HCT116 (cell line): ENCODE results near the gene TRIM9. TPM values are rescaled to one million over a fixed set of nuclear protein-coding genes. Genes with fewer than 3 reads are reported as not detected.

Experiments
- ATAC-seq: fragments of 200-7000 bp; cut with Tn5 transposase; 2 replicates; pipeline ENCODE4 v1.9.1; 2020; ENCODE audit warnings: mild to moderate bottlenecking, moderate library complexity
- BruUV-seq: library from RNA; stranded (reverse); fragments of 400-500 nt; replicated peaks from 2 replicates; lab custom pipeline; 2021; lab: Mats Ljungman, UMichigan
- CTCF ChIA-PET: fragments of 300-600 bp; sonication (Branson Sonifier 250); formaldehyde crosslinking; loops from one replicate; lab custom pipeline; 2021; ENCODE audit warnings: antibody characterized with exemption; lab: Charles Lee
- POLR2A ChIA-PET: fragments of 300-600, 350-600 bp; sonication (Branson Sonifier 250); formaldehyde crosslinking; loops from one replicate; lab custom pipeline; 2021; ENCODE audit warnings: antibody characterized with exemption; lab: Charles Lee
- RAD21 ChIA-PET, 2 experiments: fragments of 300-600 bp; sonication (Branson Sonifier 250); formaldehyde crosslinking; loops; one replicate each; lab custom pipeline; 2023; ENCODE audit warnings: low total read pairs in 2 of 2; ENCODE audit not compliant: uncharacterized antibody in 2 of 2, unreplicated experiment in 2 of 2, low non-redundant PET in 1 of 2; lab: Charles Lee
- DNase-seq: peaks from one replicate; pipeline ENCODE4 v3.0.0-alpha.2; 2010; ENCODE audit warnings: low read depth, low spot score
- H2AFZ ChIP-seq: fragments of 200-600 bp; shearing (Covaris generic), sonication (generic); 2 replicates; pipeline ENCODE4 v1.6.1; 2017; ENCODE audit warnings: low read depth, mixed run types, mixed read lengths, antibody characterized with exemption, low read length; ENCODE audit not compliant: poor library complexity, severe bottlenecking
- H3K27ac ChIP-seq: 2 replicates; pipeline ENCODE4 v1.5.1; 2012; ENCODE audit warnings: low read depth, low read length
- H3K27me3 ChIP-seq: fragments of 200-600 bp; sonication (generic); 2 replicates; pipeline ENCODE4 v1.6.1; 2016; ENCODE audit warnings: mixed run types, low read length, mixed read lengths; ENCODE audit not compliant: insufficient read depth
- H3K36me3 ChIP-seq, 2 experiments: fragments of 200-500 bp in 1 of 2; fragments of 200-600 bp in 1 of 2; sonication (Bioruptor generic) in 1 of 2; sonication (generic) in 1 of 2; 2 replicates each; pipeline versions ENCODE4 v1.5.1 to v1.6.1; 2014 to 2016; ENCODE audit warnings: low read length in 2 of 2, inconsistent platforms in 1 of 2, mixed read lengths in 1 of 2, mixed run types in 1 of 2; ENCODE audit not compliant: insufficient read depth in 2 of 2, control insufficient read depth in 1 of 2
- H3K4me1 ChIP-seq, 2 experiments: fragments of 200-600 bp in 1 of 2; sonication (generic) in 1 of 2; 2 replicates each; pipeline versions ENCODE4 v1.5.1 to v1.6.1; 2012 to 2017; ENCODE audit warnings: low read length in 2 of 2, inconsistent platforms in 1 of 2, mild to moderate bottlenecking in 1 of 2, mixed read lengths in 1 of 2, mixed run types in 1 of 2, moderate library complexity in 1 of 2; ENCODE audit not compliant: insufficient read depth in 2 of 2, control insufficient read depth in 1 of 2
- H3K4me2 ChIP-seq: fragments of 200-600 bp; sonication (generic); 2 replicates; pipeline ENCODE4 v1.6.1; 2017; ENCODE audit warnings: mixed run types, low read length, mixed read lengths
- H3K4me3 ChIP-seq, 2 experiments: fragments of 200-600 bp in 1 of 2; sonication (generic) in 1 of 2; replicated peaks in 1 of 2; 2 replicates each; pipeline ENCODE4 v1.5.1; 2011 to 2016; ENCODE audit warnings: low read length in 2 of 2, control low read depth in 1 of 2, low read depth in 1 of 2, mild to moderate bottlenecking in 1 of 2, mixed read lengths in 1 of 2, mixed run types in 1 of 2
- H3K79me2 ChIP-seq: fragments of 200-600 bp; sonication (generic); 2 replicates; pipeline ENCODE4 v1.6.1; 2017; ENCODE audit warnings: mild to moderate bottlenecking, mixed run types, low read length, moderate library complexity, mixed read lengths; ENCODE audit not compliant: insufficient read depth
- H3K9ac ChIP-seq: fragments of 200-600 bp; sonication (generic); 2 replicates; pipeline ENCODE4 v1.6.1; 2016; ENCODE audit warnings: low read length, mixed read lengths
- H3K9me2 ChIP-seq: fragments of 200-600 bp; sonication (generic), shearing (Covaris generic); 2 replicates; pipeline ENCODE4 v1.6.1; 2017; ENCODE audit warnings: mixed run types, mild to moderate bottlenecking, moderate library complexity; ENCODE audit not compliant: insufficient read depth
- H3K9me3 ChIP-seq, 2 experiments: fragments of 200-500 bp in 1 of 2; fragments of 200-600 bp in 1 of 2; sonication (Bioruptor generic) in 1 of 2; sonication (generic) in 1 of 2; 2 replicates each; pipeline ENCODE4 v1.6.1; 2014 to 2017; ENCODE audit warnings: low read length in 2 of 2, mixed read lengths in 2 of 2, inconsistent platforms in 1 of 2, low read depth in 1 of 2, mild to moderate bottlenecking in 1 of 2, mixed run types in 1 of 2, moderate library complexity in 1 of 2; ENCODE audit not compliant: control insufficient read depth in 1 of 2, insufficient read depth in 1 of 2
- H4K20me1 ChIP-seq: fragments of 200-600 bp; sonication (generic), shearing (Covaris generic); 2 replicates; pipeline ENCODE4 v1.6.1; 2017; ENCODE audit warnings: mixed run types, mild to moderate bottlenecking, moderate library complexity; ENCODE audit not compliant: insufficient read depth
- ATF3 ChIP-seq: IDR thresholded peaks from 2 replicates; pipeline ENCODE4 v1.6.1; 2012
- CBX3 ChIP-seq: IDR thresholded peaks from 2 replicates; pipeline ENCODE4 v1.6.1; 2012; ENCODE audit warnings: low read depth
- CEBPB ChIP-seq: IDR thresholded peaks from 2 replicates; pipeline ENCODE4 v1.6.1; 2012; ENCODE audit warnings: low read depth
- CTCF ChIP-seq, 3 experiments: fragments of 200-600 bp in 1 of 3; sonication (generic) in 1 of 3; IDR thresholded peaks in 2 of 3; conservative IDR thresholded peaks in 1 of 3; 2 replicates each; pipeline ENCODE4 v1.5.1; 2012 to 2017; ENCODE audit warnings: low read depth in 2 of 3, low read length in 2 of 3, antibody characterized with exemption in 1 of 3, borderline replicate concordance in 1 of 3, control low read depth in 1 of 3, mild to moderate bottlenecking in 1 of 3, mixed read lengths in 1 of 3, mixed run types in 1 of 3, moderate library complexity in 1 of 3; ENCODE audit not compliant: insufficient read depth in 1 of 3
- EGR1 ChIP-seq: IDR thresholded peaks from 2 replicates; pipeline ENCODE4 v1.6.1; 2012; ENCODE audit warnings: low read depth
- ELF1 ChIP-seq: IDR thresholded peaks from 2 replicates; pipeline ENCODE4 v1.6.1; 2012; ENCODE audit warnings: low read depth, borderline replicate concordance
- EZH2phosphoT487 ChIP-seq: fragments of 200-600 bp; IDR thresholded peaks from 2 replicates; pipeline ENCODE4 v1.6.1; 2018; ENCODE audit warnings: antibody characterized with exemption, borderline replicate concordance
- FOSL1 ChIP-seq: IDR thresholded peaks from 2 replicates; pipeline ENCODE4 v1.6.1; 2012; ENCODE audit warnings: low read depth
- MAX ChIP-seq: IDR thresholded peaks from 2 replicates; pipeline ENCODE4 v1.6.1; 2012
- POLR2A ChIP-seq: IDR thresholded peaks from 2 replicates; pipeline ENCODE4 v1.7.0; 2011; ENCODE audit warnings: borderline replicate concordance; ENCODE audit not compliant: insufficient read depth, insufficient read length; ENCODE audit errors: extremely low read depth
- POLR2AphosphoS5 ChIP-seq: IDR thresholded peaks from 2 replicates; pipeline ENCODE4 v1.6.1; 2011; ENCODE audit warnings: mild to moderate bottlenecking, low read depth, low read length, moderate library complexity
- SIN3A ChIP-seq: IDR thresholded peaks from 2 replicates; pipeline ENCODE4 v1.6.1; 2012; ENCODE audit warnings: low read depth
- SP1 ChIP-seq: IDR thresholded peaks from 2 replicates; pipeline ENCODE4 v1.6.1; 2012; ENCODE audit warnings: low read depth
- TCF7L2 ChIP-seq: IDR thresholded peaks from 2 replicates; pipeline ENCODE4 v1.7.0; 2011; ENCODE audit warnings: borderline replicate concordance, inconsistent platforms; ENCODE audit not compliant: insufficient read depth, insufficient read length; ENCODE audit errors: extremely low read depth
- YY1 ChIP-seq: IDR thresholded peaks from 2 replicates; pipeline ENCODE4 v1.6.1; 2011; ENCODE audit warnings: low read length, low read depth, moderate library complexity, mild to moderate bottlenecking; ENCODE audit not compliant: insufficient replicate concordance; ENCODE audit errors: extremely low read depth
- ZBTB33 ChIP-seq: IDR thresholded peaks from 2 replicates; pipeline ENCODE4 v1.6.1; 2011; ENCODE audit warnings: mild to moderate bottlenecking, low read length, moderate library complexity; ENCODE audit not compliant: insufficient replicate concordance; ENCODE audit errors: extremely low read depth
- ZFX ChIP-seq: fragments of 450-650 bp; IDR thresholded peaks from 2 replicates; pipeline ENCODE4 v1.6.1; 2017
- ZNF274 ChIP-seq: fragments of 200-500 bp; sonication (Bioruptor generic); IDR thresholded peaks from 2 replicates; pipeline ENCODE4 v1.6.1; 2014; ENCODE audit warnings: mild to moderate bottlenecking, low read depth, low read length, inconsistent platforms
- intact Hi-C: fragments of 100-400 bp; cut with micrococcal nuclease; formaldehyde crosslinking; loops from 2 replicates; pipeline ENCODE4 v1.10.0; 2022
- total RNA-seq: library from RNA; stranded (reverse); gene quantifications from one replicate; pipeline ENCODE4 v1.2.1, GENCODE V29; 2021; ENCODE audit not compliant: unreplicated experiment

Gene TRIM9
- total RNA-seq, 1 experiment from 2014 or later, result 4.6 TPM

GRCh38 chr14:51089278-51089677 is 5.6 kb downstream of the TRIM9 start (continued):
- TF ChIP-seq ZBTB33, result no peak
- no peak for TF ChIP-seq ZFX
- no peak for TF ChIP-seq SIN3A
- TF ChIP-seq EGR1, result no peak
- TF ChIP-seq ELF1, result no peak
- TF ChIP-seq FOSL1, result no peak
- TF ChIP-seq POLR2A, result no peak
- no peak for TF ChIP-seq CEBPB
- TF ChIP-seq, all 23 proteins: peak for 0

- H3K9ac ChIP-seq, result no peak overlapping the region
- ChIA-PET RAD21 (no interaction called here), CTCF (no interaction called here), POLR2A (interaction anchor here (1.4 kb wide), 1 partner anchor 8 kb away, joined by 5 read pairs; the partner anchor contains the start of gene TRIM9)
- no peaks in the 10 kb centered on the region for H3K27me3 ChIP-seq
- H3K79me2 ChIP-seq, result no peaks in the 10 kb centered on the region
- H3K9me3 ChIP-seq, result no peaks in the 10 kb centered on the region
- DNase-seq (peak; percentile 72), ATAC-seq (peak; percentile 100)
- intact Hi-C loops, result loop anchor here (10.0 kb wide), 1 partner anchor 132 kb away; no protein-coding TSS in a partner anchor
- no peaks in the 10 kb centered on the region for H4K20me1 ChIP-seq
- no peak overlapping the region for H3K4me3 ChIP-seq
- no peaks in the 10 kb centered on the region for H3K9me2 ChIP-seq
- peaks cover 8 to 15% of the 10 kb centered on the region in 2 experiments for H3K4me1 ChIP-seq
- peak overlapping the region; percentile 61 for H3K4me2 ChIP-seq
- H3K36me3 ChIP-seq, result no peaks in the 10 kb centered on the region
- BruUV-seq, result no TSS peak
- no peak overlapping the region for H2AFZ ChIP-seq
- no peak overlapping the region for H3K27ac ChIP-seq
- TF ChIP-seq YY1 (peak; percentile 20), ELF1 (no peak), ZBTB33 (no peak), TCF7L2 (peak; percentile 63), SP1 (peak; percentile 58; the same call in 1 of the 2 replicates), EGR1 (no peak), POLR2A (no peak), POLR2AphosphoS5 (0 out of 2 replicates have a peak, but pooled peaks have one; percentile 40), MAX (0 out of 2 replicates have a peak, but pooled peaks have one; percentile 34), ZNF274 (no peak), EZH2phosphoT487 (no peak), CBX3 (no peak), CTCF (IDR thresholded peaks at IDR 0.05 in 2 of 3, conservative IDR thresholded peaks at IDR 0.05 in 1 of 3; ENCODE audit: borderline replicate concordance in 1 of 3, insufficient read depth in 1 of 3, low read depth in 2 of 3, low read length in 2 of 3) (no peak), ZFX (no peak), FOSL1 (peak; percentile 78), CEBPB (no peak), ATF3 (0 out of 2 replicates have a peak, but pooled peaks have one; percentile 4)
Observed at GRCh38 chr14:51087031-51087441, 7.9 kb downstream of the TRIM9 start.
